ENCODE data around the gene LAMA4. TPM values are rescaled to one million over a fixed set of nuclear protein-coding genes. Genes with fewer than 3 reads are reported as not detected.

The LAMA4 gene
- total RNA-seq, 2 experiments from 2014 or later = not detected

GRCh38 chr6:112191509-112192020 lies 62.8 kb downstream of the LAMA4 start:
- H3K4me3 Mint-ChIP-seq = no peak overlapping the region
- POLR2A ChIA-PET = no interaction called here
- H3K27ac Mint-ChIP-seq = no peak overlapping the region
- no peaks in the 10 kb centered on the region for H3K9me3 Mint-ChIP-seq
- peaks cover 48% of the 10 kb centered on the region for H3K27me3 Mint-ChIP-seq
- DNase-seq = no peak
- no peak for ATAC-seq (ENCODE audit: low read depth)
- no peaks in the 10 kb centered on the region for H3K36me3 Mint-ChIP-seq
- peaks cover 8% of the 10 kb centered on the region for H3K4me1 Mint-ChIP-seq

DNA sequence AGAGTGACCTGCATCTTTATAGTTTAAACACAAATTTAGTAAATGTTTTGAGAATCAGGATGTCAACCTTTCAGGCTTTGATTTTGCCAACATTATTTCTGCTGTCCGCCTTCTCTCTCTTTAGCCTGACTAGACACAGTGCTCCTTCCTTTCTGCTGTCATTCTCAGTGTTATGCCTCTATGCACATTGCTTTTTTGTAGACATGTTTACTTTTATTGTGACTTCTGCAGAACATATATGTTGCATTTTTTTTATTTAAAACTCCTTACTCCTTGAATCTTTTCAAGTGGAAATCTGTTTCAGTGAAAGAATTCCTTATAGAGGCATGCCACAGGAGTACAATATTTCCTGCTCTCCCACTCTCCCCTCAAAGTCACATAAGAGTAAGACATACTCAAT lies 64.2 kb downstream of the LAMA4 start:
- H3K4me3 Mint-ChIP-seq = no peak overlapping the region
- POLR2A ChIA-PET = no interaction called here
- no peak overlapping the region for H3K27ac Mint-ChIP-seq
- H3K9me3 Mint-ChIP-seq = no peaks in the 10 kb centered on the region
- H3K27me3 Mint-ChIP-seq = peaks cover 42% of the 10 kb centered on the region
- peaks cover 8% of the 10 kb centered on the region for H3K4me1 Mint-ChIP-seq
- ATAC-seq (ENCODE audit: low read depth) (no peak), DNase-seq (no peak)
- no peaks in the 10 kb centered on the region for H3K36me3 Mint-ChIP-seq

DNA sequence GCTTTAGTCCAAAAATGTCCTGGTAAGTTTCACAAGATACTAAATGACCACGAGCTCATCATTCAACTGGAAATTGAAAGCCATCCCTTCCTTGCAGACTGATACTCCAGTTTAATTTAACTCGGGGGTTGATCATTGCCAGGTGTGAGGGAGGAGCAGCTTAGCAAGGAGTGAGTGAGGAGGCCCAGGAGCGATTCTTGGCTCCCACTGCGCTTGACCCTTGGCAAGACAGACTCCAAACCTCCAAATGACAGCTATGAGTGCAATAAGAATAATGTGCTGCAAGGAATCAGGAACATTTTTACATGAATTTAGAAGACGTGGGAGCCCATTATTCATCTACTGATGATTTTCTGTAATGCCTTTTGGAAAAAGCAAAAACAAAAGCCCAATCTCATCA lies 64.9 kb downstream of the LAMA4 start:
- Mint-ChIP-seq H3K4me1 (peaks cover 8% of the 10 kb centered on the region), H3K27me3 (peaks cover 41% of the 10 kb centered on the region)
- no peak for ATAC-seq (ENCODE audit: low read depth)

DNA sequence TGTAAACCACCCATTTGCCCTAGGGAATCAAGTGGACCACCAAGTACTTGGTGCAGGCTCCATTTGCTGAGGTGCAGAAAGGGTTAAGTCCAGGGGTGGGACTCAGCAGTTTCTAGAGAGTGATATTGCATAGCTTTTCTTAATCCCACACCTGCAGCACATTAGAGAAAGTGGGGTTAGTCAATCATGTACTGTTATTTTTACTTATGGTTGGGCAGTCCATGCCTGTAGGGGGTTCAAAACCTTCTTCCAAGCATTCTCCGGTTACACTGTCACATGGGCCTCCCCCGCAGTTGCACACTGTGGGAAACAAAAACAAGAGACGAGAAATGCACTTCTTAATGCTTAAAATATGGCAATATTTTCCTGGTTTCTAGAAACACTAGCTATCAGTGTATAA lies 65.5 kb downstream of the LAMA4 start:
- no peaks in the 10 kb centered on the region for H3K9me3 Mint-ChIP-seq
- no peaks in the 10 kb centered on the region for H3K36me3 Mint-ChIP-seq
- H3K4me1 Mint-ChIP-seq = peaks cover 8% of the 10 kb centered on the region
- no peak overlapping the region for H3K27ac Mint-ChIP-seq
- no peak overlapping the region for H3K4me3 Mint-ChIP-seq
- no peak for ATAC-seq (ENCODE audit: low read depth)
- peaks cover 44% of the 10 kb centered on the region for H3K27me3 Mint-ChIP-seq
- POLR2A ChIA-PET = no interaction called here
- no peak for DNase-seq

More for the DNA sequence above, 64.9 kb downstream of the LAMA4 start:
- DNase-seq = no peak
- Mint-ChIP-seq H3K36me3 (no peaks in the 10 kb centered on the region), H3K9me3 (no peaks in the 10 kb centered on the region), H3K27ac (no peak overlapping the region), H3K4me3 (no peak overlapping the region)
- POLR2A ChIA-PET = no interaction called here

DNA sequence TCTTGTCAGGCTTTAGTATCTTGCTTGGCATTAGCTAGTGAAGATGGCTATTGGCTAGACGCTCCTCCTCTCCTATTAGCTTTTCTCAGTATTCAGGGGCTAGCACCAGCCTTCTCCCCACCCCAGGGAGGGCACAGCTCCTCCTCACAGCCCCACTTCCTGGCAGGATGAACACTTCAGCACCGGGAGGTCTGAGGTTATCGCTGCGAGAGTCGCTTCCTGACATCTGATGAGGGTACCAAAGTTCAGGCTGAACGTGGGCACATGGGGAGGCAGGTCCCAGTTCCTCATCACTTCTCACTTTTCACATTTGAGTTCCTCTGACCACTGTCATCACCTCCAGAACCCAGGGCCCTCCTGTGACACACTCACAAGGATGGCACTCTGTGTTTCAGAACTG lies 66.6 kb downstream of the LAMA4 start:
- Mint-ChIP-seq H3K27ac (no peak overlapping the region), H3K36me3 (no peaks in the 10 kb centered on the region), H3K9me3 (no peaks in the 10 kb centered on the region), H3K4me1 (peaks cover 8% of the 10 kb centered on the region), H3K27me3 (peaks cover 42% of the 10 kb centered on the region), H3K4me3 (no peak overlapping the region)
- ATAC-seq (ENCODE audit: low read depth) (no peak), DNase-seq (no peak)
- POLR2A ChIA-PET = no interaction called here

DNA sequence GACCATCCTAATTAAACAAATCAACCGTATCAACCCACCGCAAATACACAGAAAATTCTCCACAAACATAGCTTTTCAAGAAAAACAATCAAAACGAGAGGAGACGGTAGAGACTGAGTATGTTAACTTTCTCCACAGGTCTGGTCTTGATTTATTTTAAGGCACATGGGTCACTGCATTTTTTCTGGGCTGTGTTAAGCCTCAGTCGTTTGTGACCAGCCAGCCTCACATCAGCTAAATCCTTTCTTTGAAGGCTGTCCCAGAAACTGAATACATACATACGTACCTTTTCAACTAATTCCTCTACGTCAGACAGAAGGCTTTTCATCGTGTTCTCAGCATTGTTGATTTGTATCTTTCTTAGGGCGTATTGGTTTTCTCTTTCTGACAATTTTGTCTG lies 69.4 kb downstream of the LAMA4 start:
- H3K27ac Mint-ChIP-seq = no peak overlapping the region
- POLR2A ChIA-PET = no interaction called here
- H3K4me1 Mint-ChIP-seq = peaks cover 8% of the 10 kb centered on the region
- no peak for ATAC-seq (ENCODE audit: low read depth)
- H3K27me3 Mint-ChIP-seq = peaks cover 53% of the 10 kb centered on the region
- DNase-seq = no peak
- H3K4me3 Mint-ChIP-seq = no peak overlapping the region
- H3K9me3 Mint-ChIP-seq = no peaks in the 10 kb centered on the region
- no peaks in the 10 kb centered on the region for H3K36me3 Mint-ChIP-seq

DNA sequence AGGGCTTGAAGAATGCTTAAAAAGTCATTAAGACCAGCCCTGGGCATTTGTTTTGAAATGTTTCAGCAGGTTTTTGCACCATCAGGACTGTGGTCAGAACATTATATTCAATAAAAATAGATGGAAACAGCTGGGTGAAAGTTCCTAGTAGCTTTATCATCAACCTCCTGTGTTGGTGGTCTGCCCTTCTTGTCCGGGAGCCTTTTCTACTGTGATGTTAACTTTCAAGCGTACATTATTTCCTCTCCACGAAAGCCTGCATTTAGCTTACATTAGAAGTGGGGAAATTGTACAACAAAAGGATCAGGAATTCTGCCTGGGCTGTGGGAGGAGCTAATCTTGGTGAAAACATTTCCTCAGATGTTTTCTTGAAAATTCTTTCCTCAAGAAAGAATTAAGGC lies 71.1 kb downstream of the LAMA4 start:
- no peaks in the 10 kb centered on the region for H3K36me3 Mint-ChIP-seq
- peaks cover 50% of the 10 kb centered on the region for H3K27me3 Mint-ChIP-seq
- no peaks in the 10 kb centered on the region for H3K9me3 Mint-ChIP-seq
- DNase-seq (no peak), ATAC-seq (ENCODE audit: low read depth) (no peak)
- peaks cover 8% of the 10 kb centered on the region for H3K4me1 Mint-ChIP-seq
- no peak overlapping the region for H3K4me3 Mint-ChIP-seq
- H3K27ac Mint-ChIP-seq = no peak overlapping the region
- POLR2A ChIA-PET = no interaction called here

- Mint-ChIP-seq H3K4me3 (no peak overlapping the region), H3K27ac (no peak overlapping the region), H3K27me3 (peaks cover 54% of the 10 kb centered on the region), H3K4me1 (peaks cover 2% of the 10 kb centered on the region), H3K36me3 (no peaks in the 10 kb centered on the region), H3K9me3 (no peaks in the 10 kb centered on the region)
- POLR2A ChIA-PET = no interaction called here
- DNase-seq (no peak), ATAC-seq (ENCODE audit: low read depth) (no peak)
Measured at GRCh38 chr6:112181130-112181529, 73.2 kb downstream of the LAMA4 start.

GRCh38 chr6:112180095-112180820 lies 74.1 kb downstream of the LAMA4 start:
- no peaks in the 10 kb centered on the region for H3K9me3 Mint-ChIP-seq
- H3K27me3 Mint-ChIP-seq = peaks cover 58% of the 10 kb centered on the region
- no peak overlapping the region for H3K27ac Mint-ChIP-seq
- no peak overlapping the region for H3K4me3 Mint-ChIP-seq
- DNase-seq (no peak), ATAC-seq (ENCODE audit: low read depth) (peak; percentile 75)
- H3K36me3 Mint-ChIP-seq = no peaks in the 10 kb centered on the region
- H3K4me1 Mint-ChIP-seq = peaks cover 2% of the 10 kb centered on the region
- POLR2A ChIA-PET = no interaction called here

- DNase-seq (no peak), ATAC-seq (ENCODE audit: low read depth) (no peak)
- POLR2A ChIA-PET = no interaction called here
- Mint-ChIP-seq H3K4me1 (peaks cover 2% of the 10 kb centered on the region), H3K27ac (no peak overlapping the region), H3K27me3 (peaks cover 57% of the 10 kb centered on the region), H3K36me3 (no peaks in the 10 kb centered on the region), H3K4me3 (no peak overlapping the region), H3K9me3 (no peaks in the 10 kb centered on the region)
Measured at GRCh38 chr6:112179631-112180030, 74.7 kb downstream of the LAMA4 start.

- Mint-ChIP-seq H3K27ac (no peak overlapping the region), H3K9me3 (no peaks in the 10 kb centered on the region), H3K4me3 (no peak overlapping the region), H3K27me3 (peaks cover 60% of the 10 kb centered on the region), H3K4me1 (peaks cover 2% of the 10 kb centered on the region), H3K36me3 (no peaks in the 10 kb centered on the region)
- POLR2A ChIA-PET = no interaction called here
- no peak for ATAC-seq (ENCODE audit: low read depth)
- DNase-seq = no peak
Measured at GRCh38 chr6:112178846-112179245, 75.5 kb downstream of the LAMA4 start.

- Mint-ChIP-seq H3K36me3 (no peaks in the 10 kb centered on the region), H3K27me3 (peaks cover 55% of the 10 kb centered on the region), H3K4me3 (no peak overlapping the region), H3K9me3 (no peaks in the 10 kb centered on the region), H3K4me1 (peaks cover 2% of the 10 kb centered on the region), H3K27ac (no peak overlapping the region)
- DNase-seq (no peak), ATAC-seq (ENCODE audit: low read depth) (no peak)
- POLR2A ChIA-PET = no interaction called here
Measured at GRCh38 chr6:112177092-112177491, 77.3 kb downstream of the LAMA4 start.

DNA sequence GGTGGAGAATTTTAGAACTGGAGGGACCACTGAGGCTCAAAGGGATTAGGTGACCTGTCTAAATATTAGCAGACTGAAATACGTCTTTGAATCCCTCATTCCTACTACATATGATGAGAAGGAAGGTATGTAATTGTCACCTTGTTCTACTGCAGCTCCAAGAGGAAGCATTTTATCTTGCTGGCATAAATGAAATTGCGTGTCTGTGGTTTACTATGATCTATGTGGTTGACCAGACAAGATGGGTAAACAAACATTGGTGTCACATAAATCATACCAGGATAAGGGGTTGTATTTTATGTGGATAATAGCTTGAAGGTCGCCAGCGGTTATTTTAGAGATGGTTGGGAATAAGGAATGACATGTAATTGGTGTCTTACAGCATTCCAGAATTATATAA lies 78.2 kb downstream of the LAMA4 start:
- no peak overlapping the region for H3K27ac Mint-ChIP-seq
- DNase-seq = no peak
- POLR2A ChIA-PET = no interaction called here
- no peak for ATAC-seq (ENCODE audit: low read depth)
- H3K4me3 Mint-ChIP-seq = no peak overlapping the region
- H3K27me3 Mint-ChIP-seq = peaks cover 58% of the 10 kb centered on the region
- peaks cover 2% of the 10 kb centered on the region for H3K4me1 Mint-ChIP-seq
- H3K36me3 Mint-ChIP-seq = no peaks in the 10 kb centered on the region
- no peaks in the 10 kb centered on the region for H3K9me3 Mint-ChIP-seq

GRCh38 chr6:112173221-112173804 lies 81.1 kb downstream of the LAMA4 start:
- POLR2A ChIA-PET = no interaction called here
- H3K4me3 Mint-ChIP-seq = no peak overlapping the region
- H3K4me1 Mint-ChIP-seq = peaks cover 2% of the 10 kb centered on the region
- no peak for ATAC-seq (ENCODE audit: low read depth)
- peaks cover 64% of the 10 kb centered on the region for H3K27me3 Mint-ChIP-seq
- no peak overlapping the region for H3K27ac Mint-ChIP-seq
- no peaks in the 10 kb centered on the region for H3K9me3 Mint-ChIP-seq
- no peaks in the 10 kb centered on the region for H3K36me3 Mint-ChIP-seq
- DNase-seq = no peak

Data from activated naive CD8-positive, alpha-beta T cell treated with anti-CD3 and anti-CD28 coated beads, Interleukin-2, amount 10 ng/mL, durations not matched to agents 7 days and 5 days (primary cell).